GM12801 (cell line): ENCODE measurements around the gene STAT6.

Experiments
- TF ChIP-seq, protein P1 (sequence below): IDR thresholded peaks from one replicate; pipeline ENCODE4 v1.5.1; 2011; ENCODE audit warnings: control low read depth; ENCODE audit not compliant: insufficient read length; ENCODE audit errors: extremely low read depth

Gene STAT6

DNA sequence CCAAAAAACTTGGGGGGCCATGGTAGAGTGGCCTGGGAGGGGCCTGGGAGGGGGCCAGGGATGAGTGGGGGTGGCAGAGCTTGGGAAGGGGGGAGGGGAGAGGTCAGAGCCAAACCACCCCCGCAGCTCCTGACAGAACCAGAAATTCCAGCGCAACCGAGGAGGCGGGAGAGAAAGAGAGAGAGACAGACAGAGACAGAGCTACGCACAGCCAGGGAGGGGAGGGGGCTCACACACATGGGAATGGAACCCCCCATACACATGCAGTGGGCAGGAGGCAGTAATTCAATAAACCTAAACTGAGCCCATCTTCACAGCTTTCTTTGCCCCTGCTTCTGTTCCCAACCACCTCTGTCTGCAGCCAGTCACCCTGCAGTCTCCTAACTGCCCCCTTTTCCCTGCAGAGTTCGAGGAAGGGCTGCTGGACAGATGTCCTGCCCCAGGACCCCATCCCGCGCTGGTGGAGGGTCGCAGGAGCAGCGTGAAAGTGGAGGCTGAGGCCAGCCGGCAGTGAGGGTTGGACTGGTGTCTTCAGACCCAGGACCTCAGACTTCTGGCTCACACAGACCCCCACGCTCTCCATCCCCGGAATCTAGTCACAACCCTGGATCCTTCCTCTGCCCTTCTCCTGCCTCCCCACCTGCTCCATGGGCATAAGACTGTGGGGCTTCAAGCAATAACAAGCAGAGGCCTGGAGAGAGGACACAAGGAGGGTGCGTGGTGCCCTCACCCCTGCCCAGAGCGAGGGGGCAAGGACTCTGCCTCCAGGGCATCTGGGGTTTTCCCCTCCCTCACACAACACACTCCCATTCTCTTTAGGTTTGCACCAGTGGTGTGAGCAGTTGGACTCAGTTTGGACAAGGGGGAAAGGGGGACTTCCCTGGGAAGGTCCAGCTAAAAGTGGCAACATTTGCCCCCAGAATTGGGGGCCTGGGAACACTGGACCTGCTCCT is 16.7 kb downstream of the STAT6 start:
- TF ChIP-seq, protein P1, sequence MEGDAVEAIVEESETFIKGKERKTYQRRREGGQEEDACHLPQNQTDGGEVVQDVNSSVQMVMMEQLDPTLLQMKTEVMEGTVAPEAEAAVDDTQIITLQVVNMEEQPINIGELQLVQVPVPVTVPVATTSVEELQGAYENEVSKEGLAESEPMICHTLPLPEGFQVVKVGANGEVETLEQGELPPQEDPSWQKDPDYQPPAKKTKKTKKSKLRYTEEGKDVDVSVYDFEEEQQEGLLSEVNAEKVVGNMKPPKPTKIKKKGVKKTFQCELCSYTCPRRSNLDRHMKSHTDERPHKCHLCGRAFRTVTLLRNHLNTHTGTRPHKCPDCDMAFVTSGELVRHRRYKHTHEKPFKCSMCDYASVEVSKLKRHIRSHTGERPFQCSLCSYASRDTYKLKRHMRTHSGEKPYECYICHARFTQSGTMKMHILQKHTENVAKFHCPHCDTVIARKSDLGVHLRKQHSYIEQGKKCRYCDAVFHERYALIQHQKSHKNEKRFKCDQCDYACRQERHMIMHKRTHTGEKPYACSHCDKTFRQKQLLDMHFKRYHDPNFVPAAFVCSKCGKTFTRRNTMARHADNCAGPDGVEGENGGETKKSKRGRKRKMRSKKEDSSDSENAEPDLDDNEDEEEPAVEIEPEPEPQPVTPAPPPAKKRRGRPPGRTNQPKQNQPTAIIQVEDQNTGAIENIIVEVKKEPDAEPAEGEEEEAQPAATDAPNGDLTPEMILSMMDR, result no peak

DNA sequence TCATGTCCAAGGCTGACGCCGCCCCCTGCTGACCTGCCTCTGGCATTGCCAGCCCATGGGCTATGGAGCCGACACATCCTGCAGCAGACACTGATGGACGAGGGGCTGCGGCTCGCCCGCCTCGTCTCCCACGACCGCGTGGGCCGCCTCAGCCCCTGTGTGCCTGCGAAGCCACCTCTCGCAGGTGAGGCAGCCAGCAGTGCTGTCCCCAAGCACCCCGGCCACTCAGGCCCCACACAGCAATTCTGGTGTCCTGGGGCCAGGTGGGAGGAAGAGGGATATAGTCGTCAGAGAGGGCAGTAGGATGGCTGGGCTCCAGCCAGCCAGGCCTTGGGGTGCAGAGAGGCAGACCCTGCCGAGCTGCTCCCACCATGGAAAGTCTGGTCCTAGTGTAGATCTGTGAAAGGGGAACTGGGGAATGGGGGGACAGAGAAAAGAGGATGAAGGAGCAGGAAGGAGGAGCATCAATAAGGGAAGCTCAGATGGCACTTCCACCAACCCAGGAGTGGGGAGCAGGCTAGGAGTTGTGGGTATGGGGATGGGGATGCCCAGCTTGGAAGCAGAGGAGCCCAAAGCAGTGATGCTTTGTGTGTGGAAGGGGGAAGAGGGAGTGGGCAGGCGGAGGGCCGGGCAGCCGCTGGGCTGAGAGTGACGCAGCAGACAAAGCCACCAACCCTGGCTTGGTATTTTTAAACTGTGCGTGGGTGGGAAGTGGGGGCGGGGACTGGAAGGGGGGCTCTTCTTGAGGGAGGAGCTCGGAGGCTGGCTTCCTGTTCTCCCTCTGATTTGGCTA is 17.6 kb downstream of the STAT6 start:
- TF ChIP-seq, protein P1, result no peak

DNA sequence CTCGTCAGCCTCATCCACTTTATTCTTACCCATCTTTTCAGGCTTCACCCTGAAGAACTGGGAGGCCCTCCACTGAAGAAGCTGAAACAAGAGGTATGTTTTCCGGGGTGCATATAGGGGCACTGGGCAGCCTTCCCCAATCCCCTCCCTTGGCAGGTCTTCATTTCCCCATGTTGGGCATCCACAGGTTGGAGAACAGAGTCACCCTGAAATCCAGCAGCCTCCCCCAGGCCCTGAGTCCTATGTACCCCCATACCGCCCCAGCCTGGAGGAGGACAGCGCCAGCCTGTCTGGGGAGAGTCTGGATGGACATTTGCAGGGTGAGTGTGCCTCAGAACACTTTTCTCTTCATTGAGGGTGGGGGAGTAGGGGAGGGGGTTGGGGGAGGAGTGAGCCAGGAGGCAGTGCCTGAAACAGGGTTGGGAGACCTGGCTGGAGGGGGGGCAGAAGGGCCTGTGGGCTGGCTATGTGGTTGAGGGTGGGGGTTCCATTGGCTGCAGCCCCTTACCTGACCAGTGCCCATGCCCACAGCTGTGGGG is 18.2 kb downstream of the STAT6 start:
- TF ChIP-seq, protein P1, result no peak

DNA sequence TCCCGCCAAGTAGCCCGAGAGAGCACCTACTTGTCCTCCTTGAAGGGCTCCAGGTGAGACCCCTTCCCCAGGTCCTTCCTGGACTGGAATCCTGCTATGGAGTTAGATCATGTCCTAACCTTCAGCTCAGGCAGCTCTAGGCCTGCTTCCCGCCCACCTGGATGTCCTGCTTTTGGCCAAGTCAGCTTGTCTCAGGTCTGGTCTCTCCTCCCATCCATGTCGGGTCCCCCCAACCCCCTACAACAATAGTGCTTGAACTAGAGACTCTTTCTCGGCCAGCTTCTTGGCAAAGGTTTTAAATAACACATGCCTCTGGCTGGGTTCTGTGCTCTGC is 18.7 kb downstream of the STAT6 start:
- TF ChIP-seq, protein P1, result no peak

DNA sequence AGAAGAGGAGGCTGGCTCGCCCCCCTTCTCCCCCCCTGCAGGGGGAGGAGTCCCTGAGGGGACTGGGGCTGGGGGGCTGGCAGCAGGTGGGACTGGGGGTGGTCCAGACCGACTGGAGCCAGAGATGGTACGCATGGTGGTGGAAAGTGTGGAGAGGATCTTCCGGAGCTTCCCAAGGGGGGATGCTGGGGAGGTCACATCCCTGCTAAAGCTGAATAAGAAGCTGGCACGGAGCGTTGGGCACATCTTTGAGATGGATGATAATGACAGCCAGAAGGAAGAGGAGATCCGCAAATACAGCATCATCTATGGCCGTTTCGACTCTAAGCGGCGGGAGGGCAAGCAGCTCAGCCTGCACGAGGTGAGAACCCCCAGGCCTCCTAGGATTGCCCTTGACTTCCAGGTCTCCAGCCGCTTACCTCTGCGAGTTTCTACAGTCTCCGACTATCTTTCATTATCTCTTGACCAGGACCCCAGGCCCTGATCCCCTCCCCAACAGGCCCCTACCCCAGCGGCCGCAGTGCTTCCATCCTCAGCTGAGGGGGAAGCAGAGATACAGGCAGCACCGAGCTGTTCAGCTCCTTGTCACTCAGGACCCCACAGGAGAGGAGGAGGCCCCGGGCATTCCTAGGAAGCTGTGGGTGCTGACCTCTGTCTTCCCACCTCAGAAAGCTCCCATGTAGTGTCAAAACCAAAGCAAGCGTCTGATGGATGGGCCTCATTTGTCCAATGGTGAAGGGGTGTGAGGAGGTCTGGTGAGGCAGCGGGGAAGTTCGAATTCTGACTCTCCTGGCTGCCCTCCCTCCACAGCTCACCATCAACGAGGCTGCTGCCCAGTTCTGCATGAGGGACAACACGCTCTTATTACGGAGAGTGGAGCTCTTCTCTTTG is 19.3 kb downstream of the STAT6 start:
- TF ChIP-seq, protein P1, result no peak

DNA sequence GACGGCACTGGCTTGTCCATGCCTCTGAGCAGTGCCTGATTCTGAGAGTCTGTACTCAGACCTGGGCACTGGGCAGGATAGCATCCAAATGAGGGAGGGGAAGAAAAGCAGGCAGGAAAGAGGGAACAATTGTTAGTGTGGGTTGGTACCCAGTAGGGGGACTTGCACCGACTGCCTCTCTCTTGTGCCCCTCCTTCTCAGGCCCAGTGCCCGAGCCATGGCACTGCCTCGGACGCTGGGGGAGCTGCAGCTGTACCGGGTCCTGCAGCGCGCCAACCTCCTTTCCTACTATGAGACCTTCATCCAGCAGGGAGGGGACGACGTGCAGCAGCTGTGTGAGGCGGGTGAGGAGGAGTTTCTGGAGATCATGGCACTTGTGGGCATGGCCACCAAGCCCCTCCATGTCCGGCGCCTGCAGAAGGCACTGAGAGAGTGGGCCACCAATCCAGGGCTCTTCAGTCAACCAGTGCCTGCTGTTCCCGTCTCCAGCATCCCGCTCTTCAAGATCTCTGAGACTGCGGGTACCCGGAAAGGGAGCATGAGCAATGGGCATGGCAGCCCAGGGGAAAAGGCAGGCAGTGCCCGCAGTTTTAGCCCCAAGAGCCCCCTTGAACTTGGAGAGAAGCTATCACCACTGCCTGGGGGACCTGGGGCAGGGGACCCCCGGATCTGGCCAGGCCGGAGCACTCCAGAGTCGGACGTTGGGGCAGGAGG is 20.1 kb downstream of the STAT6 start:
- TF ChIP-seq, protein P1, result no peak
